ENCODE data around the gene NAPEPLD.
"Not testable (repeated sequence)": the region's sequence is repeated elsewhere in the genome, so short reads cannot be mapped to it uniquely, and the experiment has no call there.

NAPEPLD gene

DNA sequence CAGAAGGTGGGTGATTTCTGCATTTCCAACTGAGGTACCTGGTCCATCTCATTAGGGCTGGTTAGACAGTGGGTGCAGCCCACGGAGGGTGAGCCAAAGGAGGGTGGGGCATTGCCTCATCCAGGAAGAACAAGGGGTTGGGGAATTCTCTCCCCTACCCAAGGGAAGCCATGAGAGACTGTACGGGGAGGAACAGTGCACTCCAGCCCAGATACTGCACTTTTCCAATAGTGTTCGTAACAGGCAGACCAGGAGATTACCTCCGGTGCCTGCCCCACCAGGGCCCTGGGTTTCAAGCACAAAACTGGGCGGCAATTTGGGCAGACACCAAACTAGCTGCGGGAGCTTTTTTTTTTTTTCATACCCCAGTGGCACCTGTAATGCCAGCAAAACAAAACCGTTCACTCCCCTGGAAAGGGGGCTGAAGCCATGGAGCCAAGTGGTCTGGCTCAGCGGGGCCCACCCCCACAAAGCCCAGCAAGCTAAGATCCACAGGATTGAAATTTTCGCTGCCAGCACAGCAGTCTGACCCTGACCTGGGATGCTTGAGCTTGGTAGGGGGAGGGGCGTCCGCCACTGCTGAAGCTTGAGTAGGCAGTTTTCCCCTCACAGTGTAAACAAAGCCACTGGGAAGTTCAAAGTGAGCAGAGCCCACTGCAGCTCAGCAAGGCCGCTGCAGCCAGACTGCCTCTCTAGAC lies 42.7 kb downstream of the NAPEPLD start:
- DNase-seq: no peak

- DNase-seq: no peak
Observed at GRCh38 chr7:103101543-103101942, 47.4 kb downstream of the NAPEPLD start.

DNA sequence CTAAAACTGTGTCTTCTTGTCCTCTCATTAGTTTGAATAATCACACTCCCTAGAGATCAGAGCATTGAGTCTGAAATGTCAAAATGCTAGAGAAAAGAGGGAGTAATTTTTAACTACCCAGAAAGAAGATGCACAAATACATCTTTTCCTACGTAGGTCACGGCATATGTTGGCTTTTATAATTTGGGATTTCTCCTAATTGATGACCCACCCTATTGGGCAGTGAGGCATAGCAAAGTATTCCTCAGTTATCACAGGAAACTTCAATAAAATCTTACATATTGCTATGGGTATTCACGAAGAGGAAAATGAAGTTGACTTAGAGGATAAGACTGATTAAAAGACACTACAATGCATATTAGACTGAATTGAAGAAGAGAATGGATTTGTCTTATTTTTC lies 48.6 kb downstream of the NAPEPLD start:
- DNase-seq: no peak

DNA sequence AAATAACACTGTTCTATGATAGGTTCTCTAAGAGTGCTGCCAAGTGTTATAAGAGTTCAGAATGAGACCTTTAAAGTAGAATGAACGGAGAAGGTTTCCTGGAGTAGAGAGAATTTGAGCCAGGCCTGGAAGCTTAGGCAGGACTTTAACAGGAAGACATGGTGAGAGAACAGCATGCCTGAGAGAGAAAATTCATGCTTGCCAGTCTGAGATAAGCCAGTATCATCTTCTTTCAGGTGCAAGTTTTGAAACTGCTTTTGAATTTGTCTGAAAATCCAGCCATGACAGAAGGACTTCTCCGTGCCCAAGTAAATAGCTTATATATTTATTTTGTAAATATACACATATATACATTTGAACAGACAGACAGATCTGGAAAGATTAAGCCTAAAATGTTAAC lies 51.9 kb downstream of the NAPEPLD start:
- no peak for DNase-seq

GRCh38 chr7:103095558-103095957 lies 53.3 kb downstream of the NAPEPLD start:
- not testable (repeated sequence) for DNase-seq

DNA sequence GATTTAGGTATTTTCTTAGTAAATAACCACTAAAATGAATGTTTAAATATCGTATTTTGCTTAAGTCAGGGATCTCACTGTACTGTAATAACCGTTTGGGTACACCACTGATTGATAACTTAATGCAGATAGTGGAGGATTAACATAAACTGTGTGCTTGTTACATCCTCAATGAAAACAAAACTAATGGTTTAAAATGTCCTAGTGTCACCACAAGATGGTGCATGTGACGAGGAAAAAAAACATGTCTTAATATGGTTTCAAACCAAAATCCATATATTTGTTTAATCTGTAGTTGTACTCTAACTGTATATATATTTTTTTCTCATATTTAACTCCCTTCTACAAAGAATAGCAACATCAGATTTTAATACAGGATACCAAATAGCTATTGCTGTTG lies 54.8 kb downstream of the NAPEPLD start:
- DNase-seq: no peak

- DNase-seq: no peak
Observed at GRCh38 chr7:103093429-103093828, 55.5 kb downstream of the NAPEPLD start.

GRCh38 chr7:103092321-103092720 lies 56.6 kb downstream of the NAPEPLD start:
- DNase-seq: not testable (repeated sequence)

DNA sequence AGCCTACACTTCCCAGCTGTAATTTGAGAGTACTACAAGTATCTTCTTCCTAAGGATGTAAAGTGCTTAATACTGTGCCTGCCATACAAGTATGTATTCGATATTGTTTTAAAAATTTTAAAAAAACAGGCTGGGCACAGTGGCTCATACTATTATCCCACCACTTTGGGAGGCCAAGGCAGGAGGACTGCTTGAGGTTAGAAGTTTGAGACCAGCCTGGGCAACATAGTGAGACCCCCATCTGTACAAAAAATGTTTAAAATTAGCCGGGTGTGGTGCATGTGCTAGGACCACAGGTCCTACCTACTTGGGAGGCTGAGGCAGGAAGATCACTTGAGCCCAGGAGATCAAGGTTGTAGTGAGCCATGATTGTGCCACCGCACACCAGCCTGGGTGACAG lies 65.7 kb downstream of the NAPEPLD start:
- DNase-seq: no peak

DNA sequence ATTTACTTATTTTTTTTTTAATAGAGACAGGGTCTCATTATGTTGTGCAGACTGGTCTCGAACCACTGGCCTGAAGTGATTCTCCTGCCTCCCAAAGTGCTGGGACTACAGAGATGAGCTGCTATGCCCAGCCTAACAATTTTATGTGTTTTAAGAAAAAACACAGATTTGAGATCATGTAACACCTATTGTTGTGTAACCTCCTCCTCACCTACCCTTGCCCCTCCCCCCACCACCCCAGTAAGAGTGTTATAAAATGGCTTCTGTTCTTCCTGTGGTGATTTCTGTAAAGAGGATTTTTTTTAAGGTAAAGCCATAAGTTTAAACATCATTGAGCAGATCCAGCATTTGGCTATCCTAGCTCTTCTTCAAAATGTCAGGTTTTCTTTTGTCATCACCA lies 66.4 kb downstream of the NAPEPLD start:
- DNase-seq: no peak

DNA sequence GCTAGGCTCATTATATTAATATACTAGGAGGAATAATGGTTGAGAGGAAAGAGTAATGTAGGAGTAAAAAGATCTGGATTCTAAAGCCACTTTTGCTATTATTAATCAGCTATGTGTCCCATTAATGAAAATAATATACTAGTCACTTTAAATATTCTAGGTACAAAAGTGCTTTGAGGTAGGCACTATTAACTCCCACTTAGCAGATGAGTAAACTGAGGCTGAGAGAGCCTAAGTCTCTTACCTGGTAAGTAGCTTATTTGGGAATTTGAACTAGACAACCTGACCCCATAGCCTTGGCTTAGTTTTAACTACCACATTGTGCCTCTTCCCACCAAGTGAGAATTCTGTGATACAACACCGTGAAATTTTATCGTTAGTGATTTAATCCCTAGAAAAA lies 68.0 kb downstream of the NAPEPLD start:
- no peak for DNase-seq

DNA sequence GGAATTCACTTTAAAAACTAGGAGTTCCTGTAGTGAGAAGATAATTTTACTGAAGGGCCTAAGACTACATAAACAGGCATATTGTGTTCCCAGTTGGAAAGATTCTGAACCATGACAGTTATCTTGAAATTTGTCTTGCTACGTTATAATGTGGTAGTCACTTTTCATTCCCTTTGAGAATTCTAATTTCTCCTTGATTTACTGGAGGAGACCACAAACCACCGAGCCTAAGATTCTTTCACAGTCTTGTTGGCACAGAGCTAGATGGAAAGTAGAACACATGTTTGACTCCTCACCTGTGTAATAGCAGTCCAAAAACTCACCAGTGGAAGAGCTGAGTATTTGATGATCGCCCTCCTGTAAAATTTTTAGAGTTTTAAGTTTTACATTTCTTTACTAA lies 69.1 kb downstream of the NAPEPLD start:
- DNase-seq: no peak

GRCh38 chr7:103078226-103078625 lies 70.7 kb downstream of the NAPEPLD start:
- DNase-seq: not testable (repeated sequence)

DNA sequence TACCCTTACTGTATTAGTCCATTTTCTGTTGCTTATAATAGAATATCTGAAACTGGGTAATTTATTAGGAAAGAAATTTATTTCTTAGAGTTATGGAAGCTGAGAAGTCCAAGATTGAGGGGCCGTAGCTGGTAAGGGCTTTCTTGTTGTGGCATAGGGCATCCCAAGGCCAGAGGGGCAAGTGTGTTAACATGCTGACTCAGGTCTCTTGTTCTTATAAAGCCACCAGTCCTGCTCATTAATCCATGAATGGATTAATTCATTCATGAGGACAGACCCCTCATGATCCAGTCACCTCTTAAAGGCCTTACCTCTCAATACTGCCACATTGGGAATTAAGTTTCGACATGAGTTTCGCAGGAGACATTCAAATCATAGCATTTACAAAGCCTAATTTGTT lies 71.6 kb downstream of the NAPEPLD start:
- DNase-seq: no peak

DNA sequence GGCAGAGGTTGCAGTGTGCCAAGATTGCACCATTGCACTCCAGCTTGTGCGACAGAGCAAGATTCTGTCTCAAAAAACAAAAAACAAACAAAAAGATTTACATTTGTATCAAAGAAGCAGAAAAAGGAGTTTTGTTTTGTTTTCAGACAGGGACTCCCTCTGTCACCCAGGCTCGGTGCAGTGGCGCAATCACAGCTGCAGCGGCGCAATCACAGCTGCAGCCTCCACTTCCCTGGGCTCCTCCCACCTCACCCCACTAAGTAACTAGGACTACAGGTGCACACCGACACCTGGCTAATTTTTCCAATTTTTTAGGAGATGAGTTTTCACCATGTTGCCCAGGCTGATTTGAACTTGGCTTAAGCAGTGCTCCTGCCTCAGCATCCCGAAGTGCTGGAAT lies 72.1 kb downstream of the NAPEPLD start:
- no peak for DNase-seq

DNA sequence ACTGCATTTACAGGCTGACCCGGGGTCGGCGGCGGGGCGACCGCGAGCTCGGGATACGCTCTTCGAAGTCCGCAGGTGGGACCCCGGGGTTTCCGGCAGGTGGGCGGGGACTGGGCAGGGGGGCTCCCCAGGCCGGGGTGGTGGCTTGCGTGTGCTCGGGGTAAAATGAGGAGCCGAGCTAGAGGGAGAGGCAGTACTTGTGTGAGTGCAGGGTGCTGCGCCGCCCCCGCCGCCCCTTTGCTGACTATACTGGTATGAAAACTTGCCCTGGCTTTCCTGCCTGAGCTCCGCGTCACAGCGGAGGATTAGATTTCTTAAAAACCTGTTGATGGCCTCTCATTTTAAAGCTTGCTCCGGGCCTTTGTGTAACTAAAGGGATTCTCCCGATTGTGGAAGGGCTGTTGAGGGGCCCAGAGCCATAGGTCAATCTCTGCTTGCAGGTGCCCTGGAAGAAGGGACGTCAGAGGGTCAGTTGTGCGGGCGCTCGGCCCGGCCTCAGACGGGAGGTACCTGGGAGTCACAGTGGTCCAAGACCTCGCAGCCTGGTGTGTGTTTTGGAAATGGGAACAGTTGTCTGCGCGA lies 73.5 kb downstream of the NAPEPLD start:
- DNase-seq: peak in 1 of 2 experiments; percentile 25

- DNase-seq: peak; percentile 61 to 87
Observed at GRCh38 chr7:103074519-103075336, 74.2 kb downstream of the NAPEPLD start, which contains the start of the genes ARMC10 and FBXL13. Gene ARMC10 (plus strand): TSS chr7:103075140. CDS start chr7:103075273, 133 bp downstream. Gene FBXL13 (minus strand): TSS chr7:103074796.

DNA sequence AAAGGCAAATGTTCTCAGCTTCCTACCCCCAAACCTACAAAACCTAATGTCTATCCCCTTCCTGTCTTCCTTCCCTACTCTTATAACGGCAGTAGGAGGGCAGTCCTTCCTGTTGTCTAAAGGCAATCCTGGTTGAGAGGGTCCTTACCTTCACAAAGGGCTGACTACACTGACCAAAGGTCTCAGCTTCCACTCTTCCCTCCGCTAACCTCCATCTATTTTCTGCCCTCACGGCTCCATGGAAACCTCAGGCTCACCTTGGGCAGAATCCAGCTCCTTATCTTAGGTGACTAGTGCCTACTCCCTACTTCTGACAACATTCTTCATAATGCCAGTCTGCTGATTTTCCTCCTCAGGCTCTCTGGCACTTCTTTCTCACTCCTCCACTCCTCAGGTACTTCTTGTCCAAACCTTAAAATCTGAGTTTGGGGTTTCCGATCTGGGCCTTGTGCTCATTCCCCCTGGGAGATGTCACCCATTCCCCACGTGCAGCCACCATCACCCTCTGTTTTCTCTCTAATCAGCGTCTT lies 74.8 kb downstream of the NAPEPLD start:
- peak in 1 of 2 experiments; percentile 41 for DNase-seq

GRCh38 chr7:103071000-103071399 lies 77.9 kb downstream of the NAPEPLD start:
- no peak for DNase-seq

DNA sequence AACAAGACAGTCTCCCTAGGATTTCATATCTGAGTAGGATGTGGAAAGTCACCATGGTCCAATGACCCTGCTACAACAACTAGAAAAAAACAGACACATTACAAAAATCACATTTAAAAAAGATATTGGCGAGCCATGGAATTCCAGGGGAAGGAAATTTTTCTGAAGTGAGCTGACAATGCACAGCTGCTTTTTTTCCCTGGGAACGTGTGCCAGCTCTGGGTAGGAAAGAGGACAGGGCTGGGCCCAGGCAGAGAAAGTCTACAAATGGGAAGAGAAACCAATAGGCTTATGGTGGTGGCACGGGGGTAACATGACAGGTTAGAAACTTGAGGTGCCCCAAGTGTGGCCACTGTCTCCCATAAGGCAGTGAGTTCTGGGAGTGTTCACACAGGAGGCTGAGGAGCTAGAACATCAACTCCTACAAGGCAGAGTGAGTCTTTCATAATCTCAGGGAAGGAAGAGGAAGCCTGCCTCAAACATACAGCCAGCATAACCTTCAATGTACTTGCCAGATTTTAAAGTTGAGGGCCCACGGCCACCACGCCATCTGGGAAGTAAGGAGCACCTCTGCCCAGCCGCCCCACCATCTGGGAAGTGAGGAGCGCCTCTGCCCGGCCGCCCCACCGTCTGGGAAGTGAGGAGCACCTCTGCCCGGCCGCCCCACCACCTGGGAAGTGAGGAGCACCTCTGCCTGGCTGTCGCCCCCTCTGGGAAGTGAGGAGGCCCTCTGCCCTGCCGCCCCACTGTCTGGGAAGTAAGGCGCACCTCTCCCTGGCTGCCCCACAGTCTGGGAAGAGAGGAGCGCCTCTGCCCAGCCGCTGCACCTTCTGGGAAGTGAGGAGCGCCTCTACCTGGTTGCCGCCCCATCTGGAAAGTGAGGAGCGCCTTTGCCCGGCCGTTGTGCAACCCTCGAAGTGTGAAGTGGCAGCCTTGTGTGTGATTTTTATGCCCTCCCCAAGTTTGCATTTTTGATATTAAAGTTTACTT lies 80.2 kb downstream of the NAPEPLD start:
- no peak for DNase-seq

GRCh38 chr7:103065667-103066066 lies 83.2 kb downstream of the NAPEPLD start:
- DNase-seq: peak; percentile 35 to 40

- DNase-seq: no peak
Observed at GRCh38 chr7:103063895-103064294, 85.0 kb downstream of the NAPEPLD start.
